GM21786 (cell line): ENCODE measurements around the gene GRIK4.

ENCODE experiments used
- ATAC-seq: cut with Tn5 transposase; IDR thresholded peaks from one replicate; pipeline ENCODE4 v1.9.1; 2021; ENCODE audit not compliant: unreplicated experiment

The GRIK4 gene

GRCh38 chr11:120505801-120506425, 5.6 kb upstream of the GRIK4 start:
- ATAC-seq, result no peak

GRCh38 chr11:120509346-120510053, 2.0 kb upstream of the GRIK4 start:
- ATAC-seq, result no peak

GRCh38 chr11:120510406-120511115, 987 bp upstream of the GRIK4 start:
- ATAC-seq, result no peak

GRCh38 chr11:120511820-120512738, 531 bp downstream of the GRIK4 start:
- no peak for ATAC-seq

GRCh38 chr11:120512739-120513435, 1.3 kb downstream of the GRIK4 start:
- no peak for ATAC-seq

GRCh38 chr11:120513436-120514315, 2.1 kb downstream of the GRIK4 start:
- ATAC-seq, result no peak

- ATAC-seq, result no peak
Observed at GRCh38 chr11:120514541-120515121, 3.1 kb downstream of the GRIK4 start.

GRCh38 chr11:120515186-120515723, 3.7 kb downstream of the GRIK4 start:
- ATAC-seq, result no peak

- ATAC-seq, result no peak
Observed at GRCh38 chr11:120516461-120517389, 5.2 kb downstream of the GRIK4 start.

GRCh38 chr11:120517390-120517761, 5.8 kb downstream of the GRIK4 start:
- no peak for ATAC-seq

GRCh38 chr11:120517801-120518291, 6.3 kb downstream of the GRIK4 start:
- ATAC-seq, result no peak

GRCh38 chr11:120518356-120518755, 6.8 kb downstream of the GRIK4 start:
- no peak for ATAC-seq

GRCh38 chr11:120519474-120519873, 7.9 kb downstream of the GRIK4 start:
- ATAC-seq, result no peak

- no peak for ATAC-seq
Observed at GRCh38 chr11:120520091-120520822, 8.7 kb downstream of the GRIK4 start.

GRCh38 chr11:120521176-120521575, 9.6 kb downstream of the GRIK4 start:
- ATAC-seq, result no peak

- ATAC-seq, result no peak
Observed at GRCh38 chr11:120522021-120522420, 10.5 kb downstream of the GRIK4 start.

- no peak for ATAC-seq
Observed at GRCh38 chr11:120522736-120523135, 11.2 kb downstream of the GRIK4 start.
